HepG2 (cell line): ENCODE data around the gene CEACAM16. TPM values are rescaled to one million over a fixed set of nuclear protein-coding genes. Genes with fewer than 3 reads are reported as not detected.

Experiments used
- AHDC1 ChIP-seq: sonication (generic); formaldehyde crosslinking; IDR thresholded peaks from 2 replicates; pipeline ENCODE4 v1.5.1; 2020; ENCODE audit warnings: mild to moderate bottlenecking, missing genetic modification reagents, borderline replicate concordance
- AKAP8 ChIP-seq: sonication (generic); formaldehyde crosslinking; IDR thresholded peaks from 2 replicates; pipeline ENCODE4 v1.5.1; 2020; ENCODE audit warnings: mild to moderate bottlenecking, missing genetic modification reagents
- EZH2 ChIP-seq: conservative IDR thresholded peaks from 2 replicates; pipeline ENCODE4 v1.6.1; 2012; ENCODE audit warnings: mild to moderate bottlenecking, low read depth, low read length, moderate library complexity
- FOXP1 ChIP-seq, 2 experiments: fragments of 450-650 bp in 1 of 2; IDR thresholded peaks; 2 replicates each; pipeline ENCODE4 v1.6.1; 2017 to 2018; ENCODE audit warnings: antibody characterized with exemption in 1 of 2
- MBD4 ChIP-seq: IDR thresholded peaks from 2 replicates; pipeline ENCODE4 v1.6.1; 2012; ENCODE audit warnings: low read length, inconsistent platforms, borderline replicate concordance
- NFAT5 ChIP-seq: sonication (generic); formaldehyde crosslinking; IDR thresholded peaks from 2 replicates; pipeline ENCODE4 v1.4.0; 2020; ENCODE audit warnings: missing genetic modification reagents
- POLR2A ChIP-seq, 2 experiments: IDR thresholded peaks; 2 replicates each; pipeline ENCODE4 v1.6.1; 2011; ENCODE audit warnings: low read depth in 2 of 2, low read length in 2 of 2, mild to moderate bottlenecking in 1 of 2, moderate library complexity in 1 of 2; ENCODE audit not compliant: insufficient read depth in 1 of 2
- RARA ChIP-seq: IDR thresholded peaks from 2 replicates; pipeline ENCODE4 v1.6.1; 2016; ENCODE audit warnings: missing genetic modification reagents, missing compliant biosample characterization
- TAF15 ChIP-seq: fragments of 200-400 bp; formaldehyde crosslinking; IDR thresholded peaks from one replicate; pipeline ENCODE4 v1.6.1; 2018; ENCODE audit warnings: mild to moderate bottlenecking, low read depth, low read length; ENCODE audit not compliant: poor library complexity, severe bottlenecking
- ZHX1 ChIP-seq: sonication (generic); formaldehyde crosslinking; IDR thresholded peaks from 2 replicates; pipeline ENCODE4 v1.8.1; 2022; ENCODE audit warnings: low read depth, mild to moderate bottlenecking, missing genetic modification reagents
- ZNF263 ChIP-seq: sonication (generic); formaldehyde crosslinking; IDR thresholded peaks from 2 replicates; pipeline ENCODE4 v1.4.0; 2020; ENCODE audit warnings: missing genetic modification reagents
- ZNF274 ChIP-seq: sonication (generic); formaldehyde crosslinking; IDR thresholded peaks from 2 replicates; pipeline ENCODE4 v1.5.1; 2020; ENCODE audit warnings: mild to moderate bottlenecking, missing genetic modification reagents
- ZNF451 ChIP-seq: sonication (generic); formaldehyde crosslinking; IDR thresholded peaks from 2 replicates; pipeline ENCODE4 v1.5.0; 2020; ENCODE audit warnings: mild to moderate bottlenecking, missing genetic modification reagents
- ZNF460 ChIP-seq: sonication (generic); formaldehyde crosslinking; IDR thresholded peaks from 2 replicates; pipeline ENCODE4 v1.5.1; 2020; ENCODE audit warnings: missing genetic modification reagents, mild to moderate bottlenecking, borderline replicate concordance
- ZNF879 ChIP-seq: sonication (generic); formaldehyde crosslinking; IDR thresholded peaks from 2 replicates; pipeline ENCODE4 v1.8.1; 2023; ENCODE audit warnings: missing genetic modification reagents
- polyA plus RNA-seq, 8 experiments: library from polyadenylated mRNA; depleted of rRNA in 3 of 8; stranded (reverse) in 7 of 8; unstranded in 1 of 8; fragments of >200 nt; fragmentation: Illumina TruSeq in 4 of 8; extraction: Trizol in 4 of 8; gene quantifications; 2 replicates each; pipeline versions ENCODE4 v1.2.1 to v1.2.3, GENCODE V29; 2011 to 2016; ENCODE audit warnings: low read depth in 4 of 8, missing spikeins in 1 of 8, mixed read lengths in 1 of 8; ENCODE audit not compliant: insufficient read depth in 1 of 8
- total RNA-seq, 5 experiments: library from RNA; depleted of rRNA; stranded (reverse); fragments of >200 nt; fragmentation: Illumina TruSeq; extraction: Trizol; gene quantifications; 2 replicates each; pipeline ENCODE4 v1.2.3, GENCODE V29; 2016; ENCODE audit warnings: low read depth in 1 of 5

CEACAM16 gene
- total and polyA plus RNA-seq, 2 of the 13 experiments (the other 11 are each of a cell fraction or from before 2014, with no cell fraction given), result not detected

DNA sequence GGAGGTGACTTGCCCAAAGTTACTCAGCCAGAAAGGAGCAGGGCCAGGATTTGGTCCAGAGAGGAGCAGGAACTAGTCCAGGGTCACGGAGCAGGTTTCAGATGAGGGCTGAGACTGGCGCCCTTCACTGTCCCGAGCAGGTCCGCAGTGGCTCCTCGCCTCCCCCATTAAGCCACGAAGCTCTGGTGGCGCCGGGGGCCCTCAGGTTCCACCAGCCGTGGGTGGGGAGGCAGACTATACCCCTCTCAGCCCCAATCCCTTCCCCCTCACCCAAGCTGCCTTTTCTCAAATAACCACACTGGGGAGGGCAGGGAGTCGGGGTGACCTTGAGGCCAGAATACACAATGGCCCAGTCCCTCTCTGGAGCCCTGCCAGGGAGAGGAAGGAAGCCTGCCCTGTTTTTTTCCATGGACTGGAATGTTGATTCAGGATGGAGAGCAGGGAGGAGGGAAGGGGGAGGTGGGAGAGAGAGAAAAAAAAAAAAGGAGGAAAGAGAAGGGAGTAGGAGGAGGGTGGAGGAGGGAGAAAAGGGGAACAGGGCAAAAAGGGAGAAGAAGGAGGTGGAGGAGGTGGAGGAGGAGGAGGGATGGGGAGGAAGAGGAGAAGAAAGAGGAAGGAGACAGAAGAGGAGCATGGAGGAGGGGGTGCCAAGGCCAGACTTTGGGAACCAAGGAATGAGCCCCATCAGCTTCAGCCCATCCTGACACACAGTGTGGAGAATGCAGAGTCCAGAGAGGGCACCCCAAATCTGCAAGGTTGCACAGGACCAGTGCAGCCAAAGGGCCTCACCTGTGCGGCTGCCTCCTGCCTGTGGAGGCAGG lies 19.7 kb downstream of the CEACAM16 start (continued):
- TF ChIP-seq AHDC1, result peak; percentile 66; the same call in 1 of the 2 replicates
- 0 out of 2 replicates have a peak, but pooled peaks have one; percentile 45 for TF ChIP-seq ZNF274 (CRISPR knock-in tag)
- 0 out of 2 replicates have a peak, but pooled peaks have one; percentile 30 for TF ChIP-seq ZHX1 (CRISPR knock-in tag)
- TF ChIP-seq FOXP1 (IDR thresholded peaks at IDR 0.05), result no peak
- TF ChIP-seq FOXP1 (CRISPR knock-in tag; IDR thresholded peaks at IDR 0.05), result peak; percentile 66; the same call in 1 of the 2 replicates
- TF ChIP-seq ZNF460 (CRISPR knock-in tag), result 0 out of 2 replicates have a peak, but pooled peaks have one; percentile 8
- peak; percentile 45; the same call in 1 of the 2 replicates for TF ChIP-seq ZNF879 (CRISPR knock-in tag)
- no peak for TF ChIP-seq MBD4
- peak; percentile 96 for TF ChIP-seq ZNF263 (CRISPR knock-in tag)
- TF ChIP-seq RARA (CRISPR knock-in tag), result peak; percentile 83
- TF ChIP-seq AKAP8 (CRISPR knock-in tag), result peak; percentile 51; the same call in 1 of the 2 replicates
- peak; percentile 88 for TF ChIP-seq NFAT5 (CRISPR knock-in tag)
- peak; percentile 64; the same call in 1 of the 2 replicates for TF ChIP-seq ZNF451 (CRISPR knock-in tag)
- no peak for TF ChIP-seq TAF15
- peak; percentile 44 to 74; a peak in 3 of 4 replicates for TF ChIP-seq POLR2A (IDR thresholded peaks at IDR 0.05; ENCODE audit: insufficient read depth in 1 of 2, low read depth in 2 of 2, low read length in 2 of 2)
- TF ChIP-seq EZH2, result no peak
